WTC11 (cell line): Measurements from ENCODE around the gene GOSR2. TPM values are rescaled to one million over a fixed set of nuclear protein-coding genes. Genes with fewer than 3 reads are reported as not detected.
A peak's percentile ranks its signal among the peaks of the same experiment; 100 is the strongest.

ENCODE experiments used
- ATAC-seq: fragments of 200-7000 bp; cut with Tn5 transposase; 2 replicates; pipeline ENCODE4 v1.10.0; 2021; ENCODE audit warnings: mild to moderate bottlenecking, moderate library complexity
- Bru-seq: library from RNA; stranded (reverse); fragments of 400-500 nt; gene quantifications from one replicate; lab custom pipeline; 2021; lab: Mats Ljungman, UMichigan
- CTCF ChIA-PET: fragments of 300-600 bp; sonication (Branson Sonifier 250); formaldehyde crosslinking; loops from one replicate; lab custom pipeline; 2021; ENCODE audit warnings: antibody characterized with exemption; lab: Charles Lee
- POLR2A ChIA-PET: fragments of 350-600 bp; sonication (Branson Sonifier 250); formaldehyde crosslinking; loops from one replicate; lab custom pipeline; 2021; ENCODE audit warnings: antibody characterized with exemption; lab: Charles Lee
- DNase-seq: peaks from one replicate; pipeline ENCODE4 v3.0.0; 2021; ENCODE audit warnings: low spot score
- H3K27ac Mint-ChIP-seq: 2 replicates; pipeline ENCODE4 v1.8.0; 2021; ENCODE audit warnings: mixed read lengths
- H3K27me3 Mint-ChIP-seq: 2 replicates; pipeline ENCODE4 v1.8.0; 2021; ENCODE audit warnings: low read depth, mild to moderate bottlenecking, moderate library complexity, mixed read lengths
- H3K36me3 Mint-ChIP-seq: 2 replicates; pipeline ENCODE4 v1.8.0; 2021; ENCODE audit warnings: mixed read lengths
- H3K4me1 Mint-ChIP-seq: 2 replicates; pipeline ENCODE4 v1.8.0; 2022; ENCODE audit warnings: mixed read lengths
- H3K4me3 Mint-ChIP-seq: 2 replicates; pipeline ENCODE4 v1.8.0; 2021; ENCODE audit warnings: mild to moderate bottlenecking, moderate library complexity, mixed read lengths
- H3K9me3 Mint-ChIP-seq: 2 replicates; pipeline ENCODE4 v1.8.0; 2021; ENCODE audit warnings: mixed read lengths
- CBFB ChIP-seq: sonication (generic); formaldehyde crosslinking; IDR thresholded peaks from 2 replicates; pipeline ENCODE4 v1.8.1; 2022; ENCODE audit warnings: mild to moderate bottlenecking, low read depth, missing genetic modification reagents
- CREB1 ChIP-seq: sonication (generic); formaldehyde crosslinking; IDR thresholded peaks from 2 replicates; pipeline ENCODE4 v1.8.0; 2023; ENCODE audit warnings: mild to moderate bottlenecking, missing genetic modification reagents
- FOXP1 ChIP-seq: sonication (generic); formaldehyde crosslinking; IDR thresholded peaks from 2 replicates; pipeline ENCODE4 v1.8.0; 2022; ENCODE audit warnings: missing genetic modification reagents, mild to moderate bottlenecking, moderate library complexity, borderline replicate concordance
- HMGXB4 ChIP-seq: sonication (generic); formaldehyde crosslinking; IDR thresholded peaks from 2 replicates; pipeline ENCODE4 v1.8.1; 2023; ENCODE audit warnings: mild to moderate bottlenecking, moderate library complexity, missing genetic modification reagents
- NR2C2 ChIP-seq: sonication (generic); formaldehyde crosslinking; IDR thresholded peaks from 2 replicates; pipeline ENCODE4 v1.8.0; 2022; ENCODE audit warnings: mild to moderate bottlenecking, missing genetic modification reagents
- NR3C1 ChIP-seq: sonication (generic); formaldehyde crosslinking; conservative IDR thresholded peaks from 2 replicates; pipeline ENCODE4 v1.8.1; 2023; ENCODE audit warnings: low read depth, mild to moderate bottlenecking, missing genetic modification reagents
- RORB ChIP-seq: fragments of 250-450 bp; sonication (Bioruptor Pico); IDR thresholded peaks from 2 replicates; pipeline ENCODE4 v1.9.0; 2021; ENCODE audit warnings: mild to moderate bottlenecking
- SMAD3 ChIP-seq: sonication (generic); formaldehyde crosslinking; IDR thresholded peaks from 2 replicates; pipeline ENCODE4 v1.8.0; 2022; ENCODE audit warnings: missing genetic modification reagents, mild to moderate bottlenecking, borderline replicate concordance
- SP1 ChIP-seq: sonication (generic); formaldehyde crosslinking; conservative IDR thresholded peaks from 2 replicates; pipeline ENCODE4 v1.8.1; 2022; ENCODE audit warnings: missing genetic modification reagents
- STAT6 ChIP-seq: sonication (generic); formaldehyde crosslinking; conservative IDR thresholded peaks from 2 replicates; pipeline ENCODE4 v1.8.1; 2023; ENCODE audit warnings: mild to moderate bottlenecking, low read depth, missing genetic modification reagents, moderate library complexity
- TP53 ChIP-seq: sonication (generic); formaldehyde crosslinking; IDR thresholded peaks from 2 replicates; pipeline ENCODE4 v1.8.1; 2023; ENCODE audit warnings: mild to moderate bottlenecking, missing genetic modification reagents
- long read RNA-seq, 3 experiments: library from RNA in 1 of 3; library from capped mRNA in 1 of 3; library from polyadenylated mRNA in 1 of 3; unstranded in 2 of 3; stranded (forward) in 1 of 3; transcript quantifications; one replicate each; pipeline ENCODE4 v2.0.0, GENCODE V29; 2021
- total RNA-seq: library from RNA; stranded (reverse); gene quantifications from 3 replicates; pipeline ENCODE4 v1.2.3, GENCODE V29; 2021
- TF ChIP-seq, protein P1 (sequence below): sonication (generic); formaldehyde crosslinking; IDR thresholded peaks from 2 replicates; pipeline ENCODE4 v1.8.1; 2022; ENCODE audit warnings: missing genetic modification reagents, borderline replicate concordance
- TF ChIP-seq, protein P2 (sequence below): sonication (generic); formaldehyde crosslinking; IDR thresholded peaks from 2 replicates; pipeline ENCODE4 v1.8.0; 2022; ENCODE audit warnings: mild to moderate bottlenecking, missing genetic modification reagents
- TF ChIP-seq, protein P3 (sequence below): sonication (generic); formaldehyde crosslinking; IDR thresholded peaks from 2 replicates; pipeline ENCODE4 v1.8.1; 2022; ENCODE audit warnings: mild to moderate bottlenecking, moderate library complexity, missing genetic modification reagents
- TF ChIP-seq, protein P4 (sequence below): sonication (generic); formaldehyde crosslinking; IDR thresholded peaks from 2 replicates; pipeline ENCODE4 v1.8.0; 2022; ENCODE audit warnings: mild to moderate bottlenecking, missing genetic modification reagents
- TF ChIP-seq, protein P5 (sequence below): fragments of 250-450 bp; sonication (Bioruptor Pico); IDR thresholded peaks from 2 replicates; pipeline ENCODE4 v2.1.2; 2022; ENCODE audit warnings: mild to moderate bottlenecking, moderate library complexity
- TF ChIP-seq, protein P6 (sequence below): fragments of 250-450 bp; sonication (Bioruptor Pico); IDR thresholded peaks from 2 replicates; pipeline ENCODE4 v1.9.0; 2021; ENCODE audit warnings: mild to moderate bottlenecking, borderline replicate concordance

The GOSR2 gene
- 37.6 to 45.8 TPM (median 40.1 TPM) in 3 replicates for total RNA-seq
- Bru-seq, nascent RNA: percentile 94 among the genes with signal in this experiment
- long read RNA-seq, experiment 1, transcript GOSR2-240 (5 exons, 3,059 nt): minor isoform, 19 of 159 reads
- long read RNA-seq, experiment 1, transcript GOSR2-239 (5 exons, 3,871 nt): minor isoform, 11 of 159 reads
- long read RNA-seq, experiment 1, transcript GOSR2-208 (7 exons, 1,115 nt): minor isoform, 8 of 159 reads
- long read RNA-seq, experiment 1, transcript GOSR2-232 (6 exons, 3,964 nt): major isoform, 75 of 159 reads
- long read RNA-seq, experiment 1, partial matches to known transcripts: 1 of 159 reads
- long read RNA-seq, experiment 1, other reads (novel, unspliced or antisense): 13 of 159 reads
- long read RNA-seq, experiment 2, transcript GOSR2-232 (6 exons, 3,964 nt): major isoform, 6 of 30 reads
- long read RNA-seq, experiment 2, transcript GOSR2-208 (7 exons, 1,115 nt): major isoform, 6 of 30 reads
- long read RNA-seq, experiment 2, partial matches to known transcripts: 6 of 30 reads
- long read RNA-seq, experiment 2, other reads (novel, unspliced or antisense): 6 of 30 reads
- long read RNA-seq, experiment 3, transcript GOSR2-232 (6 exons, 3,964 nt): major isoform, 34 of 67 reads
- long read RNA-seq, experiment 3, transcript GOSR2-209 (4 exons, 1,444 nt): minor isoform, 9 of 67 reads
- long read RNA-seq, experiment 3, partial matches to known transcripts: 2 of 67 reads
- long read RNA-seq, experiment 3, other reads (novel, unspliced or antisense): 7 of 67 reads

GRCh38 chr17:46922804-46923635, at the start of gene GOSR2:
Gene GOSR2 (plus strand): TSS chr17:46923160. CDS start chr17:46923193, 33 bp downstream.
- peak within 1 kb of the TSS; percentile 88 for H3K4me3 Mint-ChIP-seq
- H3K4me1 Mint-ChIP-seq: peaks cover 9% of the 10 kb centered on the region
- peak within 1 kb of the TSS; percentile 100 for H3K27ac Mint-ChIP-seq
- ChIA-PET CTCF (no interaction called here), POLR2A (no interaction called here)
- no peaks in the 10 kb centered on the region for H3K9me3 Mint-ChIP-seq
- peak; percentile 97 for ATAC-seq
- H3K36me3 Mint-ChIP-seq: no peaks in the 10 kb centered on the region
- DNase-seq: peak; percentile 87
- H3K27me3 Mint-ChIP-seq: no peaks in the 10 kb centered on the region
- TF ChIP-seq RORB (CRISPR knock-in tag): no peak
- TF ChIP-seq, protein P1, sequence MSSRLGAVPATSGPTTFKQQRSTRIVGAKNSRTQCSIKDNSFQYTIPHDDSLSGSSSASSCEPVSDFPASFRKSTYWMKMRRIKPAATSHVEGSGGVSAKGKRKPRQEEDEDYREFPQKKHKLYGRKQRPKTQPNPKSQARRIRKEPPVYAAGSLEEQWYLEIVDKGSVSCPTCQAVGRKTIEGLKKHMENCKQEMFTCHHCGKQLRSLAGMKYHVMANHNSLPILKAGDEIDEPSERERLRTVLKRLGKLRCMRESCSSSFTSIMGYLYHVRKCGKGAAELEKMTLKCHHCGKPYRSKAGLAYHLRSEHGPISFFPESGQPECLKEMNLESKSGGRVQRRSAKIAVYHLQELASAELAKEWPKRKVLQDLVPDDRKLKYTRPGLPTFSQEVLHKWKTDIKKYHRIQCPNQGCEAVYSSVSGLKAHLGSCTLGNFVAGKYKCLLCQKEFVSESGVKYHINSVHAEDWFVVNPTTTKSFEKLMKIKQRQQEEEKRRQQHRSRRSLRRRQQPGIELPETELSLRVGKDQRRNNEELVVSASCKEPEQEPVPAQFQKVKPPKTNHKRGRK: no peak
- TF ChIP-seq NR3C1 (CRISPR knock-in tag): no peak
- TF ChIP-seq, protein P2, sequence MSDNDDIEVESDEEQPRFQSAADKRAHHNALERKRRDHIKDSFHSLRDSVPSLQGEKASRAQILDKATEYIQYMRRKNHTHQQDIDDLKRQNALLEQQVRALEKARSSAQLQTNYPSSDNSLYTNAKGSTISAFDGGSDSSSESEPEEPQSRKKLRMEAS (CRISPR knock-in tag): peak; percentile 62
- TF ChIP-seq HMGXB4: peak; percentile 46; the same call in 1 of the 2 replicates
- TF ChIP-seq, protein P3, sequence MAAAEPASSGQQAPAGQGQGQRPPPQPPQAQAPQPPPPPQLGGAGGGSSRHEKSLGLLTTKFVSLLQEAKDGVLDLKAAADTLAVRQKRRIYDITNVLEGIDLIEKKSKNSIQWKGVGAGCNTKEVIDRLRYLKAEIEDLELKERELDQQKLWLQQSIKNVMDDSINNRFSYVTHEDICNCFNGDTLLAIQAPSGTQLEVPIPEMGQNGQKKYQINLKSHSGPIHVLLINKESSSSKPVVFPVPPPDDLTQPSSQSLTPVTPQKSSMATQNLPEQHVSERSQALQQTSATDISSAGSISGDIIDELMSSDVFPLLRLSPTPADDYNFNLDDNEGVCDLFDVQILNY (CRISPR knock-in tag): 0 out of 2 replicates have a peak, but pooled peaks have one; percentile 22
- no peak for TF ChIP-seq TP53 (CRISPR knock-in tag)
- no peak for TF ChIP-seq STAT6 (CRISPR knock-in tag)
- no peak for TF ChIP-seq NR2C2 (CRISPR knock-in tag)
- TF ChIP-seq, protein P4, sequence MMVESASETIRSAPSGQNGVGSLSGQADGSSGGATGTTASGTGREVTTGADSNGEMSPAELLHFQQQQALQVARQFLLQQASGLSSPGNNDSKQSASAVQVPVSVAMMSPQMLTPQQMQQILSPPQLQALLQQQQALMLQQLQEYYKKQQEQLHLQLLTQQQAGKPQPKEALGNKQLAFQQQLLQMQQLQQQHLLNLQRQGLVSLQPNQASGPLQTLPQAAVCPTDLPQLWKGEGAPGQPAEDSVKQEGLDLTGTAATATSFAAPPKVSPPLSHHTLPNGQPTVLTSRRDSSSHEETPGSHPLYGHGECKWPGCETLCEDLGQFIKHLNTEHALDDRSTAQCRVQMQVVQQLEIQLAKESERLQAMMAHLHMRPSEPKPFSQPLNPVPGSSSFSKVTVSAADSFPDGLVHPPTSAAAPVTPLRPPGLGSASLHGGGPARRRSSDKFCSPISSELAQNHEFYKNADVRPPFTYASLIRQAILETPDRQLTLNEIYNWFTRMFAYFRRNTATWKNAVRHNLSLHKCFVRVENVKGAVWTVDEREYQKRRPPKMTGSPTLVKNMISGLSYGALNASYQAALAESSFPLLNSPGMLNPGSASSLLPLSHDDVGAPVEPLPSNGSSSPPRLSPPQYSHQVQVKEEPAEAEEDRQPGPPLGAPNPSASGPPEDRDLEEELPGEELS (CRISPR knock-in tag): peak; percentile 78
- TF ChIP-seq FOXP1 (CRISPR knock-in tag): no peak
- 0 out of 2 replicates have a peak, but pooled peaks have one; percentile 74 for TF ChIP-seq SMAD3 (CRISPR knock-in tag)
- no peak for TF ChIP-seq CBFB (CRISPR knock-in tag)
- TF ChIP-seq, protein P5, sequence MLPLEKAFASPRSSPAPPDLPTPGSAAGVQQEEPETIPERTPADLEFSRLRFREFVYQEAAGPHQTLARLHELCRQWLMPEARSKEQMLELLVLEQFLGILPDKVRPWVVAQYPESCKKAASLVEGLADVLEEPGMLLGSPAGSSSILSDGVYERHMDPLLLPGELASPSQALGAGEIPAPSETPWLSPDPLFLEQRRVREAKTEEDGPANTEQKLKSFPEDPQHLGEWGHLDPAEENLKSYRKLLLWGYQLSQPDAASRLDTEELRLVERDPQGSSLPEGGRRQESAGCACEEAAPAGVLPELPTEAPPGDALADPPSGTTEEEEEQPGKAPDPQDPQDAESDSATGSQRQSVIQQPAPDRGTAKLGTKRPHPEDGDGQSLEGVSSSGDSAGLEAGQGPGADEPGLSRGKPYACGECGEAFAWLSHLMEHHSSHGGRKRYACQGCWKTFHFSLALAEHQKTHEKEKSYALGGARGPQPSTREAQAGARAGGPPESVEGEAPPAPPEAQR: no peak
- TF ChIP-seq, protein P6, sequence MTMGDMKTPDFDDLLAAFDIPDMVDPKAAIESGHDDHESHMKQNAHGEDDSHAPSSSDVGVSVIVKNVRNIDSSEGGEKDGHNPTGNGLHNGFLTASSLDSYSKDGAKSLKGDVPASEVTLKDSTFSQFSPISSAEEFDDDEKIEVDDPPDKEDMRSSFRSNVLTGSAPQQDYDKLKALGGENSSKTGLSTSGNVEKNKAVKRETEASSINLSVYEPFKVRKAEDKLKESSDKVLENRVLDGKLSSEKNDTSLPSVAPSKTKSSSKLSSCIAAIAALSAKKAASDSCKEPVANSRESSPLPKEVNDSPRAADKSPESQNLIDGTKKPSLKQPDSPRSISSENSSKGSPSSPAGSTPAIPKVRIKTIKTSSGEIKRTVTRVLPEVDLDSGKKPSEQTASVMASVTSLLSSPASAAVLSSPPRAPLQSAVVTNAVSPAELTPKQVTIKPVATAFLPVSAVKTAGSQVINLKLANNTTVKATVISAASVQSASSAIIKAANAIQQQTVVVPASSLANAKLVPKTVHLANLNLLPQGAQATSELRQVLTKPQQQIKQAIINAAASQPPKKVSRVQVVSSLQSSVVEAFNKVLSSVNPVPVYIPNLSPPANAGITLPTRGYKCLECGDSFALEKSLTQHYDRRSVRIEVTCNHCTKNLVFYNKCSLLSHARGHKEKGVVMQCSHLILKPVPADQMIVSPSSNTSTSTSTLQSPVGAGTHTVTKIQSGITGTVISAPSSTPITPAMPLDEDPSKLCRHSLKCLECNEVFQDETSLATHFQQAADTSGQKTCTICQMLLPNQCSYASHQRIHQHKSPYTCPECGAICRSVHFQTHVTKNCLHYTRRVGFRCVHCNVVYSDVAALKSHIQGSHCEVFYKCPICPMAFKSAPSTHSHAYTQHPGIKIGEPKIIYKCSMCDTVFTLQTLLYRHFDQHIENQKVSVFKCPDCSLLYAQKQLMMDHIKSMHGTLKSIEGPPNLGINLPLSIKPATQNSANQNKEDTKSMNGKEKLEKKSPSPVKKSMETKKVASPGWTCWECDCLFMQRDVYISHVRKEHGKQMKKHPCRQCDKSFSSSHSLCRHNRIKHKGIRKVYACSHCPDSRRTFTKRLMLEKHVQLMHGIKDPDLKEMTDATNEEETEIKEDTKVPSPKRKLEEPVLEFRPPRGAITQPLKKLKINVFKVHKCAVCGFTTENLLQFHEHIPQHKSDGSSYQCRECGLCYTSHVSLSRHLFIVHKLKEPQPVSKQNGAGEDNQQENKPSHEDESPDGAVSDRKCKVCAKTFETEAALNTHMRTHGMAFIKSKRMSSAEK (CRISPR knock-in tag): 0 out of 2 replicates have a peak, but pooled peaks have one; percentile 58
- TF ChIP-seq CREB1 (CRISPR knock-in tag): no peak
- TF ChIP-seq SP1 (CRISPR knock-in tag): peak; percentile 61; the same call in 1 of the 2 replicates
